Hepatocyte (in vitro differentiated cells): ENCODE data around the gene RADIL.

Experiments used
- EZH2 ChIP-seq: fragments of 200-600 bp; sonication (generic); IDR thresholded peaks from 2 replicates; pipeline ENCODE4 v1.6.1; 2016; ENCODE audit warnings: antibody characterized with exemption, mild to moderate bottlenecking, borderline replicate concordance
- TF ChIP-seq, protein P1 (sequence below): fragments of 200-600 bp; sonication (generic); IDR thresholded peaks from 2 replicates; pipeline ENCODE4 v1.5.1; 2016; ENCODE audit warnings: antibody characterized with exemption, mild to moderate bottlenecking; ENCODE audit not compliant: poor library complexity

DNA sequence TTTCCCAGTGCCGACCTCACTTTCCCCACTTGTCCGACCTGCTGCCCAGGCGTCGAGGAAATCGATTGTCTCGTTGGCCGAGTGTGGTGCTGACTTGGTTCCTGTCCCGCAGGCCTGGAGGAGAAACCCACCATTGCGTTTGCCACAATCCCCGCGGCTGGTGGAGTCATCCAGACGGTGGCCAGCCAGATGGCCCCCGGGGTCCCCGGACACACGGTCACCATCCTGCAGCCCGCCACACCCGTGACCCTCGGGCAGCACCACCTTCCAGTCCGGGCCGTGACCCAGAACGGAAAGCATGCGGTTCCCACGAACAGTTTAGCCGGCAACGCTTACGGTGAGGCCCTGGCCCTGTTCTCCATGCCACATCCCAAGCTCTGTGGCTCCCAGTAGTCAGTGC lies 122.6 kb downstream of the RADIL start:
- TF ChIP-seq, protein P1, sequence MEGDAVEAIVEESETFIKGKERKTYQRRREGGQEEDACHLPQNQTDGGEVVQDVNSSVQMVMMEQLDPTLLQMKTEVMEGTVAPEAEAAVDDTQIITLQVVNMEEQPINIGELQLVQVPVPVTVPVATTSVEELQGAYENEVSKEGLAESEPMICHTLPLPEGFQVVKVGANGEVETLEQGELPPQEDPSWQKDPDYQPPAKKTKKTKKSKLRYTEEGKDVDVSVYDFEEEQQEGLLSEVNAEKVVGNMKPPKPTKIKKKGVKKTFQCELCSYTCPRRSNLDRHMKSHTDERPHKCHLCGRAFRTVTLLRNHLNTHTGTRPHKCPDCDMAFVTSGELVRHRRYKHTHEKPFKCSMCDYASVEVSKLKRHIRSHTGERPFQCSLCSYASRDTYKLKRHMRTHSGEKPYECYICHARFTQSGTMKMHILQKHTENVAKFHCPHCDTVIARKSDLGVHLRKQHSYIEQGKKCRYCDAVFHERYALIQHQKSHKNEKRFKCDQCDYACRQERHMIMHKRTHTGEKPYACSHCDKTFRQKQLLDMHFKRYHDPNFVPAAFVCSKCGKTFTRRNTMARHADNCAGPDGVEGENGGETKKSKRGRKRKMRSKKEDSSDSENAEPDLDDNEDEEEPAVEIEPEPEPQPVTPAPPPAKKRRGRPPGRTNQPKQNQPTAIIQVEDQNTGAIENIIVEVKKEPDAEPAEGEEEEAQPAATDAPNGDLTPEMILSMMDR, result no peak
- no peak for TF ChIP-seq EZH2
